MM.1S (cell line): Measurements from ENCODE around the gene IRF8.

ENCODE experiments used
- DNase-seq: peaks from one replicate; pipeline ENCODE4 v3.0.0-alpha.2; 2015
- H2AFZ ChIP-seq: fragments of 300-600 bp; sonication (generic); 2 replicates; pipeline ENCODE4 v1.6.0; 2016; ENCODE audit warnings: antibody characterized with exemption, low read length
- H3F3A ChIP-seq: fragments of 300-600 bp; sonication (generic); 2 replicates; pipeline ENCODE4 v1.6.1; 2016; ENCODE audit warnings: mild to moderate bottlenecking, antibody characterized with exemption, low read length, moderate library complexity, mixed read lengths; ENCODE audit not compliant: insufficient read depth
- H3K27ac ChIP-seq: fragments of 300-600 bp; sonication (generic); 2 replicates; pipeline ENCODE4 v1.5.1; 2016; ENCODE audit warnings: mild to moderate bottlenecking, low read length
- H3K27me3 ChIP-seq: fragments of 300-600 bp; sonication (generic); replicated peaks from 2 replicates; pipeline ENCODE4 v1.6.0; 2016; ENCODE audit warnings: low read length; ENCODE audit not compliant: insufficient read depth
- H3K36me3 ChIP-seq: fragments of 300-600 bp; sonication (generic); replicated peaks from 2 replicates; pipeline ENCODE4 v1.6.1; 2016; ENCODE audit warnings: mild to moderate bottlenecking, low read length, mixed read lengths; ENCODE audit not compliant: insufficient read depth
- H3K4me1 ChIP-seq: fragments of 300-600 bp; sonication (generic); 2 replicates; pipeline ENCODE4 v1.6.1; 2016; ENCODE audit warnings: low read length, mixed read lengths
- H3K4me2 ChIP-seq: fragments of 300-600 bp; sonication (generic); 2 replicates; pipeline ENCODE4 v1.6.0; 2016; ENCODE audit warnings: low read depth, low read length
- H3K4me3 ChIP-seq: fragments of 300-600 bp; sonication (generic); 2 replicates; pipeline ENCODE4 v1.5.1; 2016; ENCODE audit warnings: low read length, mixed read lengths
- H3K79me2 ChIP-seq: fragments of 300-600 bp; sonication (generic); 2 replicates; pipeline ENCODE4 v1.6.1; 2016; ENCODE audit warnings: mixed run types, low read length, mixed read lengths
- H3K9ac ChIP-seq: fragments of 300-600 bp; sonication (generic); 2 replicates; pipeline ENCODE4 v1.6.1; 2016; ENCODE audit warnings: low read length, mixed read lengths
- H3K9me2 ChIP-seq: fragments of 300-600 bp; sonication (generic); replicated peaks from 2 replicates; pipeline ENCODE4 v1.6.1; 2016; ENCODE audit warnings: mild to moderate bottlenecking, low read length, mixed read lengths; ENCODE audit not compliant: insufficient read depth
- H3K9me3 ChIP-seq: fragments of 300-600 bp; sonication (generic); replicated peaks from 2 replicates; pipeline ENCODE4 v1.6.1; 2016; ENCODE audit warnings: mild to moderate bottlenecking, low read length, mixed read lengths; ENCODE audit not compliant: insufficient read depth
- H4K20me1 ChIP-seq: fragments of 300-600 bp; sonication (generic); 2 replicates; pipeline ENCODE4 v1.6.1; 2016; ENCODE audit warnings: mild to moderate bottlenecking, low read length, moderate library complexity, mixed read lengths; ENCODE audit not compliant: insufficient read depth
- EZH2 ChIP-seq: fragments of 300-600 bp; sonication (generic); optimal IDR thresholded peaks from 2 replicates; pipeline ENCODE3; 2017; ENCODE audit warnings: low read depth, mild to moderate bottlenecking, antibody characterized with exemption, low read length, mixed read lengths
- EZH2phosphoT487 ChIP-seq: fragments of 300-600 bp; sonication (generic); IDR thresholded peaks from 2 replicates; pipeline ENCODE4 v1.6.1; 2018; ENCODE audit warnings: antibody characterized with exemption, low read length
- TF ChIP-seq, protein P1 (sequence below): fragments of 300-600 bp; sonication (generic); IDR thresholded peaks from 2 replicates; pipeline ENCODE4 v1.5.1; 2016; ENCODE audit warnings: antibody characterized with exemption, low read length, mixed read lengths

IRF8 gene

DNA sequence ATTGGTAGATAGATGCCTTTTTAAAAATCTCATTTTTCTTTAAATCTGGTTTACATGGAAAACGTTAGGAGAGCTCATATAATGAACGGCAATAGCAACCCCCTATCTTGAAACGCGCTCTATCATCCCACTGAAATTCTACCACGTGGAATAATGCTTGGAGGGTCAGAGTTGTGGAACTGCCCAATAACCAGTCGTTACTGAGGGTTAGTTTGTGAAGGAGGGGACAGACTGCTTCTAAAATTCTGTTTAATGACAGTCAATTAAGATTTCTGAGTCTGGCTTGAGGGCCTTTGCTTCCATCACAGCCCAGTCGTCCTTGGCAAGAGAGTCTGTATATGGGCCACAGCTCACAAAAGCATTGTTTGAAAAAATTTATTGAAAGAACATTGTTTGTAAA, 482 bp downstream of the IRF8 start:
- no peaks in the 10 kb centered on the region for H3K36me3 ChIP-seq
- peaks cover 8% of the 10 kb centered on the region for H3K79me2 ChIP-seq
- no peak overlapping the region for H3K4me3 ChIP-seq
- H3K9me3 ChIP-seq, result no peaks in the 10 kb centered on the region
- no peaks in the 10 kb centered on the region for H4K20me1 ChIP-seq
- H3K4me1 ChIP-seq, result peaks cover 19% of the 10 kb centered on the region
- no peak overlapping the region for H3K9ac ChIP-seq
- H3K27me3 ChIP-seq, result peaks cover 16% of the 10 kb centered on the region; the same call in 1 of the 2 replicates
- no peak overlapping the region for H2AFZ ChIP-seq
- no peaks in the 10 kb centered on the region for H3K9me2 ChIP-seq
- H3K4me2 ChIP-seq, result no peak overlapping the region
- TF ChIP-seq EZH2phosphoT487 (no peak), EZH2 (no peak)
- TF ChIP-seq, protein P1, sequence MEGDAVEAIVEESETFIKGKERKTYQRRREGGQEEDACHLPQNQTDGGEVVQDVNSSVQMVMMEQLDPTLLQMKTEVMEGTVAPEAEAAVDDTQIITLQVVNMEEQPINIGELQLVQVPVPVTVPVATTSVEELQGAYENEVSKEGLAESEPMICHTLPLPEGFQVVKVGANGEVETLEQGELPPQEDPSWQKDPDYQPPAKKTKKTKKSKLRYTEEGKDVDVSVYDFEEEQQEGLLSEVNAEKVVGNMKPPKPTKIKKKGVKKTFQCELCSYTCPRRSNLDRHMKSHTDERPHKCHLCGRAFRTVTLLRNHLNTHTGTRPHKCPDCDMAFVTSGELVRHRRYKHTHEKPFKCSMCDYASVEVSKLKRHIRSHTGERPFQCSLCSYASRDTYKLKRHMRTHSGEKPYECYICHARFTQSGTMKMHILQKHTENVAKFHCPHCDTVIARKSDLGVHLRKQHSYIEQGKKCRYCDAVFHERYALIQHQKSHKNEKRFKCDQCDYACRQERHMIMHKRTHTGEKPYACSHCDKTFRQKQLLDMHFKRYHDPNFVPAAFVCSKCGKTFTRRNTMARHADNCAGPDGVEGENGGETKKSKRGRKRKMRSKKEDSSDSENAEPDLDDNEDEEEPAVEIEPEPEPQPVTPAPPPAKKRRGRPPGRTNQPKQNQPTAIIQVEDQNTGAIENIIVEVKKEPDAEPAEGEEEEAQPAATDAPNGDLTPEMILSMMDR, result no peak
- DNase-seq, result no peak
- H3F3A ChIP-seq, result peaks cover 10% of the 10 kb centered on the region
- no peak overlapping the region for H3K27ac ChIP-seq

DNA sequence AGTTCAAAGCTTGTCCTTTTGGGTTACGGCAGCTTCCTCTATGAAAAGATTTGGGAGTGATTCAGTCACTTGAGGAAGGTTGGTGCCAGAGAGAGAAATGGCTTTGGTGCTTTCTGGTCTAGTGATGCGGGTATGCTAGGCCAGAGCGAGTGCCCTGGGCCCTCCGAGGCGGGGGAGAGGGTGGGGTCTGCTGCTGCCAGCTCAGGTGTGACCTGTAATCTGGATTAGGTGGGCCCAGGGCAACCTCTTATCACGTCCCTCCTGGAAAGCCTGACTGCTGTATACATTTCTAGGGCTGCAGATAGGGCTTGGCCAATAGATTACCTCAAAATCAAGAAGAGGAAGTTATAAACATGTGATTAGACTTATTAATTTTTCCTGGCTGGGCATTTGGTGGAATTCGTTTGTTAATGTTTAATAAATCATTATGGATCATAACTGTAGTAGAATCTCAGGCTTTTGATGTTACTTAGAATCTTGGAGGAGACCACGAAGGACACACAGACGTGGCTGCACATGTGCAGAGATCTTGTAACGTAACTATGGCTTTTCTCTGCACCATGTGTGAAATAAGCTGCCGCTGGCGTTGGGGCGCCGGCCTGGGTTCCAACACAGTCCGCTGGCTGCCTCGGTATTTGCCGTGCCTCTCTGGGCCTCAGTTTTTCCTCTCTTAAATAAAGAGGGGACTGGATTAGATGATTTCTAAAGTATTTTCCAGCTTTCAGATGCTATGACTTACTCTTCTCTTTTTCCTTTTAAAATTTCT, 1.2 kb downstream of the IRF8 start:
- H3K4me1 ChIP-seq, result peaks cover 19% of the 10 kb centered on the region
- no peaks in the 10 kb centered on the region for H3K36me3 ChIP-seq
- TF ChIP-seq EZH2, result no peak
- TF ChIP-seq, protein P1, result no peak
- peaks cover 16% of the 10 kb centered on the region; the same call in 1 of the 2 replicates for H3K27me3 ChIP-seq
- peaks cover 10% of the 10 kb centered on the region for H3F3A ChIP-seq
- H3K79me2 ChIP-seq, result peaks cover 15% of the 10 kb centered on the region
- no peak overlapping the region for H3K4me2 ChIP-seq
- H3K9ac ChIP-seq, result no peak overlapping the region
- H3K9me3 ChIP-seq, result no peaks in the 10 kb centered on the region
- no peak for DNase-seq
- H3K27ac ChIP-seq, result no peak overlapping the region
- no peak overlapping the region for H2AFZ ChIP-seq
- no peak overlapping the region for H3K4me3 ChIP-seq
- no peaks in the 10 kb centered on the region for H4K20me1 ChIP-seq
- no peaks in the 10 kb centered on the region for H3K9me2 ChIP-seq

GRCh38 chr16:85901110-85901509, 2.1 kb downstream of the IRF8 start:
- no peak for DNase-seq
- peaks cover 10% of the 10 kb centered on the region for H3F3A ChIP-seq
- peaks cover 18% of the 10 kb centered on the region for H3K79me2 ChIP-seq
- H3K9me3 ChIP-seq, result no peaks in the 10 kb centered on the region
- H4K20me1 ChIP-seq, result no peaks in the 10 kb centered on the region
- H2AFZ ChIP-seq, result no peak overlapping the region
- H3K4me3 ChIP-seq, result no peak overlapping the region
- no peak overlapping the region for H3K4me2 ChIP-seq
- H3K36me3 ChIP-seq, result no peaks in the 10 kb centered on the region
- H3K9ac ChIP-seq, result no peak overlapping the region
- TF ChIP-seq EZH2 (no peak), EZH2phosphoT487 (no peak)
- TF ChIP-seq, protein P1, result no peak
- no peak overlapping the region for H3K27ac ChIP-seq
- peaks cover 19% of the 10 kb centered on the region for H3K4me1 ChIP-seq
- peaks cover 16% of the 10 kb centered on the region; the same call in 1 of the 2 replicates for H3K27me3 ChIP-seq
- H3K9me2 ChIP-seq, result no peaks in the 10 kb centered on the region
